Activated T-cell treated with anti-CD3 and anti-CD28 coated beads for 1 hour (primary cell): Measurements from ENCODE around the gene TNPO2.
A peak's percentile ranks its signal among the peaks of the same experiment; 100 is the strongest.
"Not testable (repeated sequence)": the region's sequence is repeated elsewhere in the genome, so short reads cannot be mapped to it uniquely, and the experiment has no call there.

Experiments
- DNase-seq: peaks from one replicate; pipeline ENCODE4 v3.0.0-alpha.2; 2020; ENCODE audit warnings: low read depth

The TNPO2 gene

DNA sequence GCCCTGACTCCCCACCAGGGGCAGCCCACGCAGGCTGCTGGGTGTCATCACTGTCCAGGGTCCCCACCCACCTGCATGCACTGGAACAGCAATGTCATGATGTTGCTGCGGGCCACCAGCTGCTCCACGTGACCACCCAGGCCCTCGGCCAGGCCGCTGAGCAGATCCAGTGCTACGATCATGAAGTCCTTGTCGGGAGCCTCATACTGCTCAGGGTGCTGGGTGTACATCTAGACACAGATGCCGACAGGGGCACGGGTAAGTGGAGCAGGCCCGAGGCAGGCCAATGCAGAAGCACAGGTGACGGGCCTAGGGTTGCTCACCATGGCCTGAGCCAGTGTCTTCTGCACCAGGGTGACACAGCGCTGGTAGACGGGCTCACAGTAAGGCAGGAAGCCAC is 18.6 kb downstream of the TNPO2 start:
- DNase-seq, result no peak

DNA sequence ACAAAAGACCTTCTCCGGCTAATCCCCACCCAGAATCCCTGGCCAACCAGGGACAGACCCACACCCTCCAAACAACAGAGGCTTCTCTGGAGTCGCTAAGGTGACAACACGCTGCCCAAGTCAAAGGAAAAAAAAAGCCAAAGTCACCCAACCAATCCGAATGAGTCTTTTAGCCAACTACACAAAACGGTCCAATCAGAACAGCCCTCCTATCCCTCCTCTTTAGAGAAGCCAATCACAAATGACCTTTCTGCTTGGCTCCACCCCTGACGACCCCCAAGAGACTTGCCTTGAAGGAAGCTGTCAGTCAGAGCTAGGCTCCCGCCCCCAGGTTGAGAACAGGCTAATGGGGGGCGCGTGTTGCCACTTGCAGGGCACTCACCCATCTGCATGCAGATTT is 20.7 kb downstream of the TNPO2 start:
- no peak for DNase-seq

DNA sequence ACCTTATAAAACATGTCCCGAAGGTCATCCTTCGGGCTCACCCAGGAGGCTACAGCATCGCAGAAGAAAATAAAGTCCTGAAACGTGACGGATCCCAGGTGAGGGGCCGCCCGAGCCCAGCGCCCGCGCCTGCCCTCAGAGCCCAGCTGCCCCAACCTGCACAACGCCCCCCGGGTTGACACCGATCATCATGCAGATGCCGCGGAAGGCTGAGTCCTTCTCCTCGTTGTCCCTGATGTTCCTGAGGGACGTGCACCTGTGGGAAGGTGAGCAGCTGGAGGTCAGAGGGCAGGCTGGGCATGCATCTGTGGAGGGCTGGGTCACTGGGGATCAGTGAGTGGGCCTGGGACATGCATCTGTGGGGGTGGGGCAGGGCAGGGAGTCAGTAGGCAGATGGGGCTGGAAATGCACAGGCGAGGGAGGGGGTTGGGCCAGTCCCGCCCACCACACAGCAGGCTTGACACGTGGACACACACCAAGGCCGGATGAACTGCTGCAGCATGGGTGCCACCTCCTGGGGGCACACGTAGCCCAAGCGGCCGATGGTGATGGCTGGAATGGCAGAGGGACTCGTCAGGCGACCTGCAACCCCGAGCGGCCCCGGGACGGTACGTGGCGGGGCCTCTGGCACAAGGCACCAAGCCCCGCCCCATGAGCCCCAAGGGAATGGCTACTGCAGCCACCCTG is 22.0 kb downstream of the TNPO2 start:
- DNase-seq, result no peak

DNA sequence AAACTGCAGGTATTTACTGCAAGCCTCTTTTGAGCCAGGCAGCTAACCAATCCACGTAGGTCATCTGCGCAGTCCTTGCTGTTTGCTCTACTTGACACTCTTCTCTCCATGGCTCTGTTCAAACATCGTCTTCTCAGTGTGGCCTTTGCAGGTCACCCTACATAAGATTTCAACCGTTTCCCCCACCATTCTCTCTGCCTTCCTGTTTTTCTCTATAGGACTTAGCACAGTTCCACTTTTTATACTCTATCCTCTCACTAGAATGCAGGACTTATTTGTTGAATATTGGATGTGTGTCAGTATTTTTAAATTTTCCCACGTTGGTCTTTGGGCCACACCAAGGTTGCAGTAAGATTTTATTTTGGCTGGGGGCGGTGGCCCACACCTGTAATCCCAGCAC is 25.6 kb downstream of the TNPO2 start:
- no peak for DNase-seq

DNA sequence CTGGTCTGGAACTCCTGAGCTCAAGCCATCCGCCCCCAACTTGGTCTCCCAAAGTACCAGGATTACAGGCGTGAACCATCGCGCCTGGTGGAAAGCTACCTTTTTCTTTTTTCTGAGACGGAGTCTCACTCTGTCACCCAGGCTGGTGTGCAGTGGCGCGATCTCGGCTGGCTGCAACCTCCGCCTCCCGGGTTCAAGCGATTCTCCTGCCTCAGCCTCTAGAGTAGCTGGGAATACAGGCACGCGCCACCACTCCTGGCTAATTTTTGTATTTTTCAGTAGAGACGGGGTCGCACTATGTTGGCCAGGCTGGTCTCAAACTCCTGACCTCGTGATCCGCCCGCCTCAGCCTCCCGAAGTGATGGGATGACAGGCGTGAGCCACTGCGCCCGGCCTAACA is 26.3 kb downstream of the TNPO2 start:
- not testable (repeated sequence) for DNase-seq

DNA sequence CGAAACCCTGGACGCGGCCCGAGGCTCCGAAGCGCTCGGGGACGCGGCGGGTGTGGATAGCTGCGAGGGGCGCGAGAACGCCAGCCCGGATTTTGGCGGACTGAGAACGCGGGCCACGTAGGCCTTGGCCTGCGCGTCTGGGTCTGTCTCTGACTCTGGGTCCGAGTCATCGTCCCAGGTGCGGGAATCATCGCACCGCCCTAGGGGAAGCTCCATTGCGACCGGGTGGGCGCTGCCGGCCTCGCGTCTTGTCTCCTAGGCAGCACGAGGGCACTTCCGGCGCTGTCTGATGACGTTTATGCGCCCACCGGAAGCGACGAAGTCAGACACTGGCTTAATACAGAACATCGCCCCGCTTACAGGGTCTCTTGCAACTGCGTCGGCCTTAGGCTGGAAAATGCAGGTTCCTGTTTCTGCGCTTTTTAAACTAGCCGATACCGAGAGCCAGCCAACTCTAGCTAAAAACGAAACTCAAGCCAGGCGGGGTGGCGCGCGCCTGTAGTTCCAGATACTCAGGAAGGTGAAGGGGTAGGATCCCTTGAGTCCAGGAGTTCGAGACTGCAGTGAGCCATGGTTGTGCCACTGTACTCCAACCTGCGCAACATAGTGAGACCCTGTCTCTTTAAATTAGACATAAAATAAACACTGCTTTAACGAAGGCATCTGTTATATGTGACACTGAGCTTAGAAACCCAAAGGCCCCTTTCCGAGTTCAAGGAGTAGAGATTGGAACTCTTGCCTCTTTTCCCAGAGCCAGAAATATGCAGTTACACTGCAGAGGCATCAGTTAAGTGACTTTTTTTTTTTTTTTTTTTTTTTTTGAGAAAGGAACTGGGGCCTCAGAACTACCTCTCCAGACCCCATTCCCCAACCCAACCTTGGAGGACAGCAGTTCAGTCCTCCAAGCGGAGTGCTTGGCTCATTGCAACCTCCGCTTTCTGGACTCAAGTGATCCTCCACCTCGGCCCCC is 27.1 kb downstream of the TNPO2 start, which contains the start of gene FBXW9:
Gene FBXW9 (minus strand): TSS at position 266 of the 970 bp plus-strand sequence. CDS start 50 bp downstream, at position 216.
- DNase-seq, result peak; percentile 94

DNA sequence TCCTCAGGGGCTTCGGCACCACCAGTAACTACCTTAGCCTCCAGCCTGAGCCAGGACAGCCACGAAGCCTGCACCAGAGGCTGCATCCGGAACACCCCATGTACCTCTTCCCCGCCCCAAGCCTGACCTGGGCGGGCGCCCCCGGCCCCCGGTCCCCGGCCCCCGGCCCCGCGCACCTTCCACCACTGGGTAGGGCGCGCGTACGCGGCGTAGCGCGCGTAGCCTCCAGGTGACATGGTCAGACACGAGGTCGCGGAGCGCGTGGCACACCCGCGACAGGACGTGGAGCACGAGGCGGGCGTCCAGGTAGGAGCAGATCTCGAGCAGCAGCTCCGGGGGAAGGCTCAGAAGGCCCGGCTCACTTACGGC is 27.8 kb downstream of the TNPO2 start:
- no peak for DNase-seq

DNA sequence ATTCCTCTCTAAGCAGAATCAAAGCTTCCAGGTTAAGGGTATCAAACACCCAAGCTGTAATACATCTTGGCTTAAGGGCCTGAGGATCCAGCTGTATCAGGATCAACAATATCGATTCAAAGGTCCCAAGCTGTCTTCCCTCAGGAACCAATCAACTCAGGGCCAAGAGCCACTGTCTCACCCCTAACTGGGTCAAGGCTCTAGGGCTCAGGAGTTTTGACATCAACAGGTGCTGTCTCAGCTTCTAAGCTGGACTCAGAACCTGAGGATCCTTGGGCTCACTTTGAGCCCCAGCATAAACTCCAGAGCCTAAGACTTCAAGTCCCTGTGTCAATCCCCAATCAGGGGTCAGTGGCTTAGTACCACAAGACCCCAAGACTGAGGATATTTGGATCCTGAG is 28.2 kb downstream of the TNPO2 start:
- no peak for DNase-seq

DNA sequence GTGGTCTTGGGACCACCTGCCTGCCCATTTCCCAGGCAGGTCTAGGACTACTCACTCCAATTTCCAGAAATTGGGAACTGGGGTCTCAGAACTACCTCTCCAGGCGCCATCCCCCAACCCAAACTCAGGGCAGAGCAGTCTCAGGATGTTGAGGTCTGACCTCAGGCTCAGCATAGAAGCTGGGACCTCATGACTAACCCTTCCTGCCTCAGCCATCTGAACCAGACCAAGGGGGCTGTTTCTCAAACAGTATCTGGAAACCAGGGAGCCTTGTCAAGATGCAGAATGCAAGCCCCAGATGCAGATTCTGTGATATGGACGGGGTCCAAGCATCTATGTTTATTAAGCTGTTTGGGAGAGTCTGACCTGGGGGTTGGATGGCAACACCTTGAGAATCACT is 28.6 kb downstream of the TNPO2 start:
- DNase-seq, result no peak

DNA sequence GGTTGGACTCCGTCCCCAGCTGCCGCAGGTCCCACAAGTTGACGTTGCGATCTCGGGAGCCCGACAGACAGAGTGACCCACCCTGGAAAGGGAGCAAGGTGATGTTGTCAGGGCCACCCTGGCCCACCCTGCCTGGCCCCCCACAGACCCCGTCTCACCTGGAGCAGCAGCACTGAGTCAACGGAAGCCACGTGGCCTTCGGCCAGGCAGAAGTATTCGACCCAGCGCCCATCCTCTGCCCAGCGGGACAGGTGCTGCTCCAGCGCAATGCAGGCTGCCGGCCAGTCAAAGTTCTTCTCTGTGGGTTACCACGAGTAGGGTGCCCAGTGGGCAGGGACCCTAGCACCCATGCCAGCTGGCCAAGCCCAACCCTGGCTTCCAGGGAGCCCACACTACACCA is 29.1 kb downstream of the TNPO2 start:
- no peak for DNase-seq

DNA sequence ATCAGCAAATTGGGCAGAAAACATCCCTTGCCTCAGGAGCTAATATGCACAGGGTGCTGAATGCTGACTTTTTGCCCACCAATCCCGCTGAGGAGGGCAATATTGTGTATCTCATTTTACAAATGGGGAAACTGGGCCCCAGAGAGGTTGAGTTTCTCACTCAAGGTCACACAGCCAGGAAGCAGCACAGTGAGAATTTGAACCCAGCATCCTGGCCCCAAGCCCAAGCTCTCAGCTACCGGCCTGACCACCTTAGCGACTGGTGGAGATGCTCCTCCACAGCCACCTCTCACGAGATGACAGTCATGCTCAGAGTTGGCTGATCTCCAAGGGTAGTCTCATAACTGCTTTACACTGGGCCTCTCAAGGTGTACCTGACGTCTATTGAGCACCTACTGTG is 30.8 kb downstream of the TNPO2 start:
- no peak for DNase-seq

DNA sequence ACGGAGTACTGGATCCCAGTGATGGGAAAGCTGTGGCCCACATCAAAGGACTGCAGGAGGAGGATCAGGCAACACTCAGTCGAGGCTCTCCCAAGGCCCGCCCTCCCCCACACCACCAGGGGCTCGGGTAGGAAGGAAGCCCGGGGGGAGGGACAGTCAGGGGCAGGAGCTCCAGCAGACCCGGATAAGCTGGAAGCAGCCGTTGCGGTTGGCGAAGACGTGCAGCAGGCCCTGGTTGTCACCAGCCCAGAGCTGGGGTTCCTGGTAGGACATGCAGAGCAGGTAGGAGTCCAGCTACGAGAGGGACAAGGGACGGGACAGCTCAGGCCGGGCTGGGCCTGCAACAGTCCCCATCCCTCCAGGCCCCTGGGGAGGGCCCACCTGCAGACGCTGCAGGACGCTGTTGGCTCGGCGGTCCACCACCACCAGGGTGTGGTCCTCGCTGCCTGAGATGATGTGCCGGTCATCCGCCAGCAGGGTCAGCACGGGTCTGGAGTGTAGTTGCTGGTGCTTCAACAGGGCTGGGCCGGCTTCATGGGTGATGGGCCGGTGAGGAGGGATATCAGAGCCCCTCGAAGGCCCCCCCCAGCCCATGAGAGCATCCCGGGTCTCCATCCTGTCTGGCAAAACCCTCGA is 34.0 kb downstream of the TNPO2 start:
- no peak for DNase-seq

DNA sequence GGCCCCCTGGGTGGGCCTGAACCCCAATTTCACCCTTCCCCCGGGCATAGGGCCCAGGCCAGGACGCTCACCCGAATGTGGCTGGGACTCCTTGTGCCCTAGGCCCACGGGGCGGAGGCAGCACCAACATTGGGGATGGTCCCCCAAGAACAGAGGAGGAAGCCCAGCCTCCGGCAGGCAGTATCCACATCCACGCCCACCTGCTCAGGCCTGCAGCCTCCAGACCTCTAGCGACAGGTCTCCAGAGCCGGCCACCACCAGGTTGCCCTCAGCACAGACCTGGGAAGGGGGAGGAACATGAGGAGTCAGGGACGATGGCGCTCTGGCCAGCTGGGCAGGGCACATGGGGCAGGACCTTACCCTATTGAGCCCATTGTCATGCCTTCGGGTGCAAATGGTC is 34.7 kb downstream of the TNPO2 start:
- DNase-seq, result no peak

DNA sequence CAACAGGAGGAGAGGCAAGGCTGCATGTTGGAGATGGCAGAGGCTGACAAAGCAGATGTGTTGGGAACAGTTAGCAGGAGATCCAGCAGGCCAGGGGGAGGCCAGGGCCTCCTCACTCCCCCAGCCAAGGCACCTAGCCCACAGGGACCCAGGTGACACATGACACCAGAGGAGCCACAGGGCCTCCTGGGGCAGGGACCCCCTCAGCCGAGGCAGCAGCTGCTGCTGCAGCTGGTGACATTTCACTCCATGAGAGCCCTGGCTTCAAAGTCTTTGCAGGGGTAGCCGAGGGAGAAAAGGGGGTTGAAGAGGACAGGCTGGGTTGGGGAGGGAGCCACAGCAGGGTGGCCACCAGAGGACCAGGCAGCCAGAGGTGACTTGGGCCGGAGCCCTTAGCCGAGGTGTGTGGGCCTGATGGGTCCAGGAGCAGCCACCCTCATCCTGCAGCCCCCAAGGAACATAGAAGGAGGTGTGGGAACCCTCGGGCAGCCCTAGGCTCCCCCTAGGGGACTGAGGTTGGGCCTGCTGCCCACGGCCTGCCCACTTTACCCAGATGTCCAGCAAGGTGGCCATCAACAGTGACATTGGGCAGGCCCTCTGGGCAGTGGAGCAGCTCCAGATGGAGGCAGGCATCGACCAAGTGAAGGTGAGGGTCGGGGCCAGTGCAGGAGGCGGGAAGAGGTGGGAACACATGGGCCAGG is 36.1 kb downstream of the TNPO2 start, which contains the start of gene GNG14:
Gene GNG14 (plus strand): TSS at position 503 of the 701 bp plus-strand sequence. CDS start 51 bp downstream, at position 554.
- DNase-seq, result no peak

DNA sequence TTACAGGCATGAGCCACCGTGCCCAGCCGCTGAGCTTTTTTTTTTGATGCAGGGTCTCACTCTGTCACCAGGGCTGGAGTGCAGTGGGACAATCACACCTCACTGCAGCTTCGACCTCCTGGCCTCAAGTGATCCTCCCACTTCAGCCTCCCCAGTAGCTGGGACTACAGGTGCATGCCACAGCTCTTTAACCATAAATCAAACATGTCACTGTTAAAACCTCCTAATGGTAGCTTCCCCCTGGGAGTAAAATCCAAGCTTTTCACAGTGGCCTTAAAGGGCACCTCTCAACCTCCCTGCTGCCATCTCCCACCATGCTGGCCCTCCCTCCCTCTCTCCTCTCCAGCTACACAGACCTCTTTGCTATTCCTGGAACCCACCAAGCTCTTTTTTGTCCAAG is 37.9 kb downstream of the TNPO2 start:
- DNase-seq, result no peak

DNA sequence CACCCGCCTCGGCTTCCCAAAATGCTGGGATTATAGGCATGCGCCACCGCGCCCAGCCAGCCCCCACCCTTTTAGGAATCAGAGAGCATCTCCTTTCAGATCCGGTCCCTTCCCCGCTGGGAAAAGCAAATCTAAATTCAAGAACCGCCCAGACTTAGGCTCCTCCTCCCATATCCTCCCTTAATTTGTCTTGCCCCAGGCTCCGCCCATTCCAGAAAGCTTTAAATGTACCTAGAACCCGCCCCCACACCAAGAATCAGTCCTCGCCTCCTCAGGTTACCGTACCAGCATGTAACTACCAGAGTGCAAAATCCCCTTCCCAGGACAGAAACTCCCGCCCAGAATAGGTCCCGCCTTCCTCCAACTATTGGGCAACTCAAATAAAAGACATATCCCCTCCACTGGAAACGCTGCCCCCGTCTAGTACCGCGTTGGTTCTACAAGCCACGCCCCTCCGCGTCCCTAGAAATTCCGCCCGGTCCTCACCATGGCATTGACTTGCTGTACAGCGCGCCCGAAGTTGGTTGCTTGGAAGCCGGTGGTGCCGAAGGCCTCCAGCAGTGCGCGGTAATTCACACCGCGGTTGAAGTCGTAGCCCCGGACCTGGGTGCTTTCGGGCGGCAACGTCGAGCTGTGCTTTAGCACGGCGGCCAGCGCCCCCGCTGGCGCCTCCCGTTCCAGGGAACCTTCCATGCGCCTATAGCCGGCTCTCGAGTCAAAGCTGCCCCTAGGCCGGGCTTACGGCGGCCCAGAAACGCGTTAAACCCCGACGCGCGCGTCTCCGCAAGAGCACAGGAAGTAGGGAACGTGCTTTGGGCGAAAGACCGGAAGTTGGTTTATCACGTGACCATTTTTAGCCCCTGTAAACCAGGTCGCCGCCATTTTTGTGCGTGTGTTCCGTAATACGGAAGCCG is 42.4 kb downstream of the TNPO2 start, which contains the start of gene DHPS:
Gene DHPS (minus strand): TSS at position 807 of the 914 bp plus-strand sequence. CDS start 114 bp downstream, at position 693.
- peak; percentile 81 for DNase-seq

DNA sequence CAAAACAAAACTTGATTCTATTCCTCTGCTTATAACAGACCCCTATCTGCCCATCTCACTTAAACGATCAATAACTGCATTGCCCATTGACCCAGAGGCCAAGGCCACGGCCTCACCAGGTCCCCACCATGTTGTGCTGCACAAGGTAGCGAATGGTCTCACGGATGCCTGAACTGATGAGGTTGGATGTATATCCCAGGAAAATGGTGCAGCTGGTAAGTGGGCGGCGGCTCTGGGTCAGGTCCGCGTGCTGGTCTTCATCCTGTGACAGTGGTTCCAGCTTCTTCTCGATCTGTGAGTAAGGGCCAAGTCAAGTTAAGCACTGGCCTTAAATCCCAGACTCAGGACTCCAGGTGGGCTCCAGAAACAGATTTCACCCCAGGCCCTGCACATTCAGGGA is 43.7 kb downstream of the TNPO2 start:
- DNase-seq, result no peak

DNA sequence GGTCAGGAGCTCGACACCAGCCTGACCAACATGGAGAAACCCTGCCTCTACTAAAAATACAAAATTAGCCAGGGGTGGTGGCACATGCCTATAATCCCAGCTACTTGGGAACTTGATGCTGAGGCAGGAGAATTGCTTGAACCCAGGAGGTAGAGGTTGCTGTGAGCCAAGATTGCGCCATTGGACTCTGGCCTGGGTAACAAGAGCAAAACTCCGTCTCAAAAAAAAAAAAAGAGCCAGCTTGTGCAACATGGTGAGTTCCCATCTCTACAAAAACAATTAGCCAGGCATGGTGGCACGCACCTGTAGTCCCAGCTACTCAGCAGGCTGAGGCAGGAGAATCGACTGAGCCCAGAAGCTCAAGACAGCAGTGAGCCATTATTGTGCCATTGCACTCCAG is 45.7 kb downstream of the TNPO2 start:
- not testable (repeated sequence) for DNase-seq

DNA sequence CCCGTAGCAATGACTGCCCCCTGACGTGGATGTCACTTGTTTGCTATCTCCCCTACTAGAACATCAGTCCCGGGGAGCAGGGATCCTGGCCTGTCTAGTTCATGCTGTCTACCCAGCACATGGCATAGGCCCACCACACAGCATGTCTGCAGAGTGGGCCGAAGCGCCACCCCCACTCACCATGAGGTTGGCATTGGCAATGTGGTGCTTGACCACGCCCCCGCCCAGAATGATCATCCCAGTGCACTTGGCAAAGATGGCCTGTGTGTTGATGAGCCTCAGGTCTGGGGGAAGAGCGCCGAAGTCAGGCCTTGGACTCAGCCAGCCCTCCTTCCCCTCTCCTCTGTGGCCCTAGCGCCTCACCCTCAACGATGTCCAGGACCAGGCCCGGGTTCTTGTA is 46.8 kb downstream of the TNPO2 start:
- no peak for DNase-seq

DNA sequence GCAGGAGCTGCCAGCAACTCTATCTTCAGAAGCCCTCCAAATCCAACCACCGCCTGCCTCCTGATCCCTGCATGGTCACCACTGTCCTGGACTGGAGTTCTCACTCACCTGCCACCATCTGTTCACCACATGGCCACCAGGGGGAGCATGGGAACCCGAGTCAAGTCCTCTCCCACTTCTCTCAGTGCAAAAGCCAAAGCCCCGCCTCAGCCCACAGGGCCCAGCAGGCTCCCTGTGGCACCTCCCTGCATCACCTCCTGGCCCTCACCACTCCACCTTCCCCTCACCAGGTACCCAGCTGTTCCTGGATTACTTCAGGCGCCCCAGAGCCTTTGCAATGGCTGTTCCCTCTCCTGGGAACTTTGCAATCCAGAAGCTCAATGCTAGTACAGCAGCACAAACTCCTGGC is 47.3 kb downstream of the TNPO2 start:
- peak; percentile 85 for DNase-seq

DNA sequence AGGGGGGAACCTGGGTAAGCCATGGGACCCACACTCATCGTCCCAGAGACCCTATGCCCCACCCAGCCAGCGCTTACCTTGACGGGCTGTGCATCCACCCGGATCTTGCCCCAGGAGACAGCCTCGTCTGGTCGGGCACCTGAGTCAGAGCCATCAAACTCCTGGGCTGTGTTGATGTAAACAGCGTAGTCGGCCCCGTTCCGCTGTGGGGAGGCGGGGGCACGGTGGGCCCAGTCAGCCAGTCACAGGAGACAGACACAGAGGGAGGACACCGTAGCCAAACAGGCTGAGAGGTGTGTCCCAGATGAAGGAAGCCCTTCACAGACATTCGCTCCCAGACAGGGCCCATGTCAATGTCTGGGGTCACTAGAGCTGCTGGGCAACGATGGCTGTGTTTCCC is 47.8 kb downstream of the TNPO2 start:
- DNase-seq, result no peak
